ENCODE measurements around the gene METRNL.

METRNL gene

GRCh38 chr17:83092186-83092585 is 12.8 kb downstream of the METRNL start:
- DNase-seq (ENCODE audit: low spot score), result no peak

- DNase-seq (ENCODE audit: low spot score), result no peak
These were observed 13.5 kb downstream of the METRNL start for GRCh38 chr17:83092931-83093330.

GRCh38 chr17:83093506-83093905 is 14.1 kb downstream of the METRNL start:
- no peak for DNase-seq (ENCODE audit: low spot score)

- no peak for DNase-seq (ENCODE audit: low spot score)
These were observed 14.9 kb downstream of the METRNL start for GRCh38 chr17:83094291-83094690.

GRCh38 chr17:83095016-83095415 is 15.6 kb downstream of the METRNL start:
- no peak for DNase-seq (ENCODE audit: low spot score)

GRCh38 chr17:83096401-83097224 is 17.2 kb downstream of the METRNL start:
- no peak for DNase-seq (ENCODE audit: low spot score)

GRCh38 chr17:83097831-83098230 is 18.4 kb downstream of the METRNL start:
- DNase-seq (ENCODE audit: low spot score), result no peak

GRCh38 chr17:83098241-83099085 is 19.1 kb downstream of the METRNL start:
- DNase-seq (ENCODE audit: low spot score), result no peak

- DNase-seq (ENCODE audit: low spot score), result no peak
These were observed 19.7 kb downstream of the METRNL start for GRCh38 chr17:83099086-83099555.

- no peak for DNase-seq (ENCODE audit: low spot score)
These were observed 20.3 kb downstream of the METRNL start for GRCh38 chr17:83099570-83100181.

GRCh38 chr17:83100220-83100852 is 20.9 kb downstream of the METRNL start:
- no peak for DNase-seq (ENCODE audit: low spot score)

- DNase-seq (ENCODE audit: low spot score), result no peak
These were observed 21.5 kb downstream of the METRNL start for GRCh38 chr17:83100853-83101391.

GRCh38 chr17:83101805-83102480 is 22.5 kb downstream of the METRNL start:
- no peak for DNase-seq (ENCODE audit: low spot score)

GRCh38 chr17:83103200-83103942 is 24.0 kb downstream of the METRNL start:
- DNase-seq (ENCODE audit: low spot score), result peak; percentile 23

GRCh38 chr17:83103943-83104311 is 24.5 kb downstream of the METRNL start:
- DNase-seq (ENCODE audit: low spot score), result no peak

- no peak for DNase-seq (ENCODE audit: low spot score)
These were observed 25.4 kb downstream of the METRNL start for GRCh38 chr17:83104577-83105505.

GRCh38 chr17:83105512-83105911 is 26.1 kb downstream of the METRNL start:
- no peak for DNase-seq (ENCODE audit: low spot score)

GRCh38 chr17:83106056-83106588 is 26.7 kb downstream of the METRNL start:
- no peak for DNase-seq (ENCODE audit: low spot score)

Measured in putamen (tissue), 1 donor.